CD4-positive, alpha-beta T cell treated with Interleukin-6 for 4 hours (primary cell): ENCODE results near the gene AACS.
"Not testable (repeated sequence)": the region's sequence is repeated elsewhere in the genome, so short reads cannot be mapped to it uniquely, and the experiment has no call there.

Source experiments
- DNase-seq: peaks from one replicate; pipeline ENCODE4 v3.0.0-alpha.2; 2020; ENCODE audit warnings: mixed read lengths

Gene AACS

GRCh38 chr12:125092108-125092871 is 27.1 kb downstream of the AACS start:
- DNase-seq = no peak

- no peak for DNase-seq
Measured at GRCh38 chr12:125092872-125093680, 27.8 kb downstream of the AACS start.

GRCh38 chr12:125093681-125094330 is 28.6 kb downstream of the AACS start:
- no peak for DNase-seq

GRCh38 chr12:125096894-125097293 is 31.7 kb downstream of the AACS start:
- no peak for DNase-seq

GRCh38 chr12:125097427-125097826 is 32.2 kb downstream of the AACS start:
- DNase-seq = no peak

- no peak for DNase-seq
Measured at GRCh38 chr12:125098676-125099408, 33.6 kb downstream of the AACS start.

GRCh38 chr12:125099409-125099782 is 34.2 kb downstream of the AACS start:
- DNase-seq = no peak

GRCh38 chr12:125100551-125101434 is 35.6 kb downstream of the AACS start:
- no peak for DNase-seq

GRCh38 chr12:125104982-125105381 is 39.7 kb downstream of the AACS start:
- no peak for DNase-seq

- no peak for DNase-seq
Measured at GRCh38 chr12:125105600-125105999, 40.4 kb downstream of the AACS start.

GRCh38 chr12:125110641-125111360 is 45.6 kb downstream of the AACS start:
- DNase-seq = no peak

- DNase-seq = no peak
Measured at GRCh38 chr12:125111403-125111802, 46.2 kb downstream of the AACS start.

GRCh38 chr12:125112614-125113013 is 47.4 kb downstream of the AACS start:
- DNase-seq = not testable (repeated sequence)

GRCh38 chr12:125113263-125113662 is 48.0 kb downstream of the AACS start:
- DNase-seq = no peak

GRCh38 chr12:125113789-125114188 is 48.6 kb downstream of the AACS start:
- no peak for DNase-seq

GRCh38 chr12:125114365-125115141 is 49.3 kb downstream of the AACS start:
- DNase-seq = no peak

- DNase-seq = no peak
Measured at GRCh38 chr12:125120566-125120965, 55.3 kb downstream of the AACS start.

GRCh38 chr12:125121106-125121505 is 55.9 kb downstream of the AACS start:
- DNase-seq = no peak

- DNase-seq = no peak
Measured at GRCh38 chr12:125122668-125123067, 57.4 kb downstream of the AACS start.

GRCh38 chr12:125124320-125124966 is 59.2 kb downstream of the AACS start:
- no peak for DNase-seq
